GM23338 (cell line): ENCODE data around the gene NR0B2.

ENCODE experiments used
- CREB1 ChIP-seq: fragments of 250-450 bp; sonication (Bioruptor Pico); IDR thresholded peaks from 2 replicates; pipeline ENCODE4 v1.5.0; 2020; ENCODE audit warnings: low read depth, mild to moderate bottlenecking, moderate library complexity
- EZH2 ChIP-seq: fragments of 200-600 bp; sonication (generic); IDR thresholded peaks from one replicate; pipeline ENCODE4 v1.8.0; 2017; ENCODE audit warnings: antibody characterized with exemption, mild to moderate bottlenecking, low read depth; ENCODE audit not compliant: unreplicated experiment
- EZH2phosphoT487 ChIP-seq: fragments of 200-600 bp; sonication (generic); IDR thresholded peaks from one replicate; pipeline ENCODE4 v1.8.1; 2018; ENCODE audit warnings: antibody characterized with exemption; ENCODE audit not compliant: unreplicated experiment
- JUNB ChIP-seq: IDR thresholded peaks from one replicate; pipeline ENCODE4 v1.6.1; 2016; ENCODE audit warnings: antibody characterized with exemption; ENCODE audit not compliant: unreplicated experiment
- POLR2AphosphoS5 ChIP-seq: IDR thresholded peaks from 2 replicates; pipeline ENCODE4 v1.6.1; 2016; ENCODE audit warnings: antibody characterized with exemption, low read depth
- TF ChIP-seq, protein P1 (sequence below), 2 experiments: fragments of 200-600 bp in 1 of 2; sonication (generic) in 1 of 2; conservative IDR thresholded peaks; 2 replicates each; pipeline versions ENCODE4 v1.5.1 to v1.6.1; 2016 to 2017; ENCODE audit warnings: antibody characterized with exemption in 2 of 2, low read depth in 2 of 2, mild to moderate bottlenecking in 2 of 2, moderate library complexity in 1 of 2
- TF ChIP-seq, protein P2 (sequence below): IDR thresholded peaks from one replicate; pipeline ENCODE4 v1.6.1; 2018; ENCODE audit warnings: antibody characterized with exemption; ENCODE audit not compliant: unreplicated experiment
- TF ChIP-seq, protein P3 (sequence below): IDR thresholded peaks from 2 replicates; pipeline ENCODE4 v1.6.1; 2016; ENCODE audit warnings: antibody characterized with exemption

DNA sequence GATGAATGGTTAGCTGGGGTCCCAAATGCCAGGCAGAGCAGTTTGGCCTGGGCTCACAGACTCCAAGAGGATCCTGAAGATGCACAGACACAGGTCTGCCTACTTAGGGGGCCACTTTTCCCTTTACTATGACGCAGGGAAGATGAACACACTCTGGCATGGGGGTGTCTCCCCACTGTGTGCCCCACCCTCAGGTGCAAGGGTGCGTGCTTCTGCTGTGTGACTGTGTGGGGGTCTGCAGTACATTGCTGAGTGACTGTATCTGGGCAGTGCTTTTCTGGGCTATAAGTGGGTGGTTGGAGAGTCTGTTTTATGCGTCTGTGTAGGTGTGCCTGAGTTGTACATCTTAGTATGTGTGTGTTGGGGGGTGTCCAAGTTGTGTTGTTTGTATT, 3.8 kb downstream of the NR0B2 start:
- TF ChIP-seq, protein P1, sequence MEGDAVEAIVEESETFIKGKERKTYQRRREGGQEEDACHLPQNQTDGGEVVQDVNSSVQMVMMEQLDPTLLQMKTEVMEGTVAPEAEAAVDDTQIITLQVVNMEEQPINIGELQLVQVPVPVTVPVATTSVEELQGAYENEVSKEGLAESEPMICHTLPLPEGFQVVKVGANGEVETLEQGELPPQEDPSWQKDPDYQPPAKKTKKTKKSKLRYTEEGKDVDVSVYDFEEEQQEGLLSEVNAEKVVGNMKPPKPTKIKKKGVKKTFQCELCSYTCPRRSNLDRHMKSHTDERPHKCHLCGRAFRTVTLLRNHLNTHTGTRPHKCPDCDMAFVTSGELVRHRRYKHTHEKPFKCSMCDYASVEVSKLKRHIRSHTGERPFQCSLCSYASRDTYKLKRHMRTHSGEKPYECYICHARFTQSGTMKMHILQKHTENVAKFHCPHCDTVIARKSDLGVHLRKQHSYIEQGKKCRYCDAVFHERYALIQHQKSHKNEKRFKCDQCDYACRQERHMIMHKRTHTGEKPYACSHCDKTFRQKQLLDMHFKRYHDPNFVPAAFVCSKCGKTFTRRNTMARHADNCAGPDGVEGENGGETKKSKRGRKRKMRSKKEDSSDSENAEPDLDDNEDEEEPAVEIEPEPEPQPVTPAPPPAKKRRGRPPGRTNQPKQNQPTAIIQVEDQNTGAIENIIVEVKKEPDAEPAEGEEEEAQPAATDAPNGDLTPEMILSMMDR (conservative IDR thresholded peaks at IDR 0.05; ENCODE audit: low read depth in 2 of 2) = no peak
- TF ChIP-seq EZH2 = no peak
- TF ChIP-seq CREB1 (CRISPR knock-in tag) = no peak
- TF ChIP-seq, protein P2, sequence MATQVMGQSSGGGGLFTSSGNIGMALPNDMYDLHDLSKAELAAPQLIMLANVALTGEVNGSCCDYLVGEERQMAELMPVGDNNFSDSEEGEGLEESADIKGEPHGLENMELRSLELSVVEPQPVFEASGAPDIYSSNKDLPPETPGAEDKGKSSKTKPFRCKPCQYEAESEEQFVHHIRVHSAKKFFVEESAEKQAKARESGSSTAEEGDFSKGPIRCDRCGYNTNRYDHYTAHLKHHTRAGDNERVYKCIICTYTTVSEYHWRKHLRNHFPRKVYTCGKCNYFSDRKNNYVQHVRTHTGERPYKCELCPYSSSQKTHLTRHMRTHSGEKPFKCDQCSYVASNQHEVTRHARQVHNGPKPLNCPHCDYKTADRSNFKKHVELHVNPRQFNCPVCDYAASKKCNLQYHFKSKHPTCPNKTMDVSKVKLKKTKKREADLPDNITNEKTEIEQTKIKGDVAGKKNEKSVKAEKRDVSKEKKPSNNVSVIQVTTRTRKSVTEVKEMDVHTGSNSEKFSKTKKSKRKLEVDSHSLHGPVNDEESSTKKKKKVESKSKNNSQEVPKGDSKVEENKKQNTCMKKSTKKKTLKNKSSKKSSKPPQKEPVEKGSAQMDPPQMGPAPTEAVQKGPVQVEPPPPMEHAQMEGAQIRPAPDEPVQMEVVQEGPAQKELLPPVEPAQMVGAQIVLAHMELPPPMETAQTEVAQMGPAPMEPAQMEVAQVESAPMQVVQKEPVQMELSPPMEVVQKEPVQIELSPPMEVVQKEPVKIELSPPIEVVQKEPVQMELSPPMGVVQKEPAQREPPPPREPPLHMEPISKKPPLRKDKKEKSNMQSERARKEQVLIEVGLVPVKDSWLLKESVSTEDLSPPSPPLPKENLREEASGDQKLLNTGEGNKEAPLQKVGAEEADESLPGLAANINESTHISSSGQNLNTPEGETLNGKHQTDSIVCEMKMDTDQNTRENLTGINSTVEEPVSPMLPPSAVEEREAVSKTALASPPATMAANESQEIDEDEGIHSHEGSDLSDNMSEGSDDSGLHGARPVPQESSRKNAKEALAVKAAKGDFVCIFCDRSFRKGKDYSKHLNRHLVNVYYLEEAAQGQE = no peak
- no peak for TF ChIP-seq JUNB
- TF ChIP-seq, protein P3, sequence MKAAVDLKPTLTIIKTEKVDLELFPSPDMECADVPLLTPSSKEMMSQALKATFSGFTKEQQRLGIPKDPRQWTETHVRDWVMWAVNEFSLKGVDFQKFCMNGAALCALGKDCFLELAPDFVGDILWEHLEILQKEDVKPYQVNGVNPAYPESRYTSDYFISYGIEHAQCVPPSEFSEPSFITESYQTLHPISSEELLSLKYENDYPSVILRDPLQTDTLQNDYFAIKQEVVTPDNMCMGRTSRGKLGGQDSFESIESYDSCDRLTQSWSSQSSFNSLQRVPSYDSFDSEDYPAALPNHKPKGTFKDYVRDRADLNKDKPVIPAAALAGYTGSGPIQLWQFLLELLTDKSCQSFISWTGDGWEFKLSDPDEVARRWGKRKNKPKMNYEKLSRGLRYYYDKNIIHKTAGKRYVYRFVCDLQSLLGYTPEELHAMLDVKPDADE = no peak
- no peak for TF ChIP-seq POLR2AphosphoS5
- no peak for TF ChIP-seq EZH2phosphoT487
